Ureter (tissue), 1 donor: ENCODE measurements around the gene USP10. TPM values are rescaled to one million over a fixed set of nuclear protein-coding genes. Genes with fewer than 3 reads are reported as not detected.

ENCODE experiments used
- DNase-seq: peaks from one replicate; pipeline ENCODE4 v3.0.0-alpha.2; 2020; ENCODE audit warnings: low spot score
- total RNA-seq: library from RNA; stranded (reverse); gene quantifications from one replicate; pipeline ENCODE4 v1.2.4, GENCODE V29; 2023
- donor health status: DM: yes; HTN: yes; CAD: no.

USP10 gene
- total RNA-seq, 1 donor from 2014 or later: 103 TPM

GRCh38 chr16:84769416-84769815 lies 69.6 kb downstream of the USP10 start:
- DNase-seq: no peak

GRCh38 chr16:84773312-84773711 lies 73.5 kb downstream of the USP10 start:
- no peak for DNase-seq

DNA sequence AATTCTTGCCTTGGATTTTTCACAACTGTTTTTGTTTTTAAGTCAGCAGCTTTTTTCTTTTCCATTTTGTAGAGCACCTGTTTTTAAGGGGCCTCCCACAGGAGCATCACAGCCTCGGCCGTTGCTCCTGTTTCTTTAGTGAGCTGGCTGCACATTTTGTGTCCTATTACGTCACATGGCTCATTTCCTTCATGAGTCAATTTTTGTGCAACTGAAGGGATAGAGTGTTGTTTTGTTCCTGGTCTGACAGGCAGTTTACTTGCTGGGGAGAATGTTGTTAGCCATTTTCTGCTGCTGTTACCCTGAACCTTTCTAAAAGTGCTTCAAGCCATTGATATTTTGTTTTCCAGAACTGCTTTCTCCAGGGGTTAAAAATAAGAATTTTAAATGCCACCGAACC lies 75.0 kb downstream of the USP10 start:
- no peak for DNase-seq

- no peak for DNase-seq
Observed at GRCh38 chr16:84775262-84775810, 75.5 kb downstream of the USP10 start.

GRCh38 chr16:84777435-84777834 lies 77.6 kb downstream of the USP10 start:
- DNase-seq: no peak

DNA sequence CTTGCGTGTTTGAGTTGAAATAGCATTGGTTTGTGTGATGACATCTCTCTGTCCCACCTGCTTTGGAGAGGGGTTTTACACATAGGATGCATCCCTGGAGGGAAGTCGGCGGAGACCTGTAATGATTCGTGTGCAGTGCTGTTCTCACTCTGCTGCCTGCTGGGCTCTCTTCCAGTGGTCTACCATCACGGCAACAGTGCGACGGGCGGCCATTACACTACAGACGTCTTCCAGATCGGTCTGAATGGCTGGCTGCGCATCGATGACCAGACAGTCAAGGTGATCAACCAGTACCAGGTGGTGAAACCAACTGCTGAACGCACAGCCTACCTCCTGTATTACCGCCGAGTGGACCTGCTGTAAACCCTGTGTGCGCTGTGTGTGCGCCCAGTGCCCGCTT lies 78.9 kb downstream of the USP10 start:
- no peak for DNase-seq

DNA sequence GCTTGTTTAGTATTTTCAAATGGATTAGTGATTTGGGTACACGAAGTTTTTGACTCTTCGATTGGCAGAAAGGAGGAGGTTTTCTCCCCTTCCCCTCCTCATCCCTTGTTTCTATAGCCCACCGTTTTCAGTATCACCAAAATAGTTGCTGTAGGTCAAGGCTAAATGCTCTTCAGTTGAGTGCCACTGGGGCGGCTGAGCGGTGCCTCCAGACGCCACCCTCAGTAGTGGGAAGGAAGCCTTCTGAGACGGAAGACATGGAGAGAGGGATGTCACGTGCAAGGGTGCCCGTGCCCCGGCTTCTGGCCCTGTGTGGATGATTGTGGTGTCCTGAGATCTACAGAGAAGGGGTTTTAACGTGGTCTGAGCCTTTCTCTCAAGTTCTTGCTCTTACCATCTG lies 80.3 kb downstream of the USP10 start:
- no peak for DNase-seq

DNA sequence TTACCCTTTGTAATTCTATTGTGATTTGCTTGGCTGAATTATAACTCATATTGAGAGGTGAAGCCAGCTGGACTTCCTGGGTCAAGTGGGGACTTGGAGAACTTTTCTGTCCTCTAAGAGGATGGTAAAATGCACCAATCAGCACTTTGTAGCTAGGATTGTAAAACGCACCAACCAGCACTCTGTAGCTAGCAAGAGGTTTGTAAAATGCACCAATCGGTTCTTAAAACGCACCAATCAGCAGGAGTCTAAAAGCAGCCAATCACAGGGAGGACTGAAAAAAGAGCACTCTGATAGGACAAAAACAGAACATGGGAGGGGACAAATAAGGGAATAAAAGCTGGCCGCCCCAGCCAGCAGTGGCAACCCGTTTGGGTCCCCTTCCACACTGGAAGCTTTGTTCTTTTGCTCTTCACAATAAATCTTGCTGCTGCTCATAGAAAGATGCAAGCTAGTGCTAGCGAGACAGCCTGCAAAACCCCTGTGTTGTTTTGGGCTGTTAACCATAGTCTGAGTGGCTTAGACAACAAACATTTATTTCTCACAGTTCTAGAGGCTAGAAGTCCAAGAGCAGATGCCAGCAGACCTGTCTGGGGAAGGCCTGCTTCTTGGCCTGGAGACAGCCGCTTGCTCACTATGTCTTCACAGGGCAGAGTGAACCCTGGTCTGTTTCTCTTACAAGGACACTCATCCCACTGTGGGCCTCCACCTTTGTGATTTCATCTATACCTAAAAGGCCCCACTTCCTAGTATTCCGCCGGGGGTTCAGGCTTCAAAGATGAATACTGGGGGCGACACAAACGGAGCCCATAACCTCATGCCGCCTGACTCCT lies 81.0 kb downstream of the USP10 start:
- no peak for DNase-seq

DNA sequence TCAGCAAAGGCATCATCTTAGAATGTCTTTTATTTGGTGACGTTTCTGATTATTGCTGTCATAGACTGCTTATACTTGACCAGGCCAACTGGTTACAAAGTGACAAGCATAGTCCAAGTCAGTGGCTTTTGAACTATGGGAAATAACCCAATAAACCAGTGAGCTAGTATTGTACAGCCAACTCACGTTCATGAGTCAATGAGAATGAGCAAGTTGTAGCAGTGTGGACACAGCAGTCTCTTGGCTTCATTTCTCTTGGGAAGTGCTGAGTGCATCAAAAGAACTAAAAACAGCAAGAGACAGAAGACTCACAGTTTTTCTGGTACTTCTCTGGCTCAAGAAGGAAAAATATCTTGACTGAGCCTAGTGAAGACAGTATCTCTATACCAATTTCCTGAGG lies 83.0 kb downstream of the USP10 start:
- DNase-seq: no peak

DNA sequence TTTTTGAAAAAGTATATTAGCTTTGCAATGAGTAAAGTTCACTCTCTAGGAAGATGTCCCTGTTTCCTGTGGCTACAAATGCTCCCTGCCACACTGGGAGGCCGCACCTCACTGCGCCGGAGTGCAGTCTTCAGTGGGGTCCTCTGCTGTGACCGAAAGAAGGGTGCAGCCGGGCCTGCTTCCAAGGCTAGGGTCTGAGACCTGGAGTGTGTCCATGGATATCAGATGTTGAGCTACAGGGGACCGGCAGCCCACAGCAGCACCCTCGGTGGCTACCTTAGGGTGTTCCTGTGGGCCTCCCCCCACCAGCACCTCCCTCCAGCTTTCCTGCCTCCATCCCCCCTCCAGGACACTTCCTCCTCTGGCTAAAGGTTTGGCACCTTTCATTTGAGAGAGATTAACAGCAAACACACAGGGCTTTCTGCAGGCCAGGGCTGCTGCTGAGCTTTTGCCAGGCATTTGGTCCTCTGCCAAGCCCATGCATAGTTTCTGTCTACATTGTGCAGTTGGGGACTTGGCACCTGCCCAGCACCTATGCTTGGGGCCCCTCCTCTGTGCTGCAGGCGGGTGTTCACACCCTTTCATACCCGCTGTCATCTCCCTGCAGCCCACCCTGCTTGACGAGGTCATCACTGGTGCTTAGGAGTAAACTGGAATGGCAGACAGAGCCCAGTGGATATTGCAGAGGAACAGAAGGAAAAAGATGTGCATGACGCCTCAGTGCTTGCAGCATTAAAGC lies 86.2 kb downstream of the USP10 start:
- peak; percentile 68 for DNase-seq

DNA sequence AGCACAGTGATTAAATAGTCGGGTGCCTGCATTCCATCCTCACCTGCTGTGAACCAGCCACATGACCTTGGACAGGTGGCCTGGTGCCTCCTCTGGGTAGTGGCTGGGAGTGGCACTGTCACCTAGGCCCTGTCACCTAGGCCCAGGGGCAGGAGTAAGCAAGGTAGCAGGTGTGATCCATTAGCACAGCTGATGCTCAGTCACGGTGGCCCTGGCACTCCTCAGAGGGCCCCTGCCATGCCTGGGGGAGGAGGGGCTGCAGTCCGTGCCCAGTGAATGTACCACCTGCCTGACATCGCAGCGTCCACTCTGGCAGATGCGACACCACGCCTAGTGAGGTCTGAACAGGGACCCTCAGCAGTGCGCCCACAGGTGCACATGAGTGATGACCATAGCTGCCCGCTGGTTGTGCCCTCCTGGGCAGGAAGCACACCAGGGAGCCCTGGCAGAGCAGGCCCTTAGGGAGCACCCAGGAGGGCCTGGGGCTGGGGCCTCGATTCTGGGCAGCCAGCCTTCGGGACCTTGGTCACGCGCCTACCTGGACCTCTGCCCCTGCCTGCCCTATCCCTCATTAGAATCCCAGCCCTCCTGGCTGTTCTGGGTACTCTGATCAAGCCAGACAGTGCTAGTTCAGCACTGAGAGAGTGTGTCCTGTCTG lies 86.9 kb downstream of the USP10 start:
- no peak for DNase-seq

- no peak for DNase-seq
Observed at GRCh38 chr16:84787263-84787622, 87.4 kb downstream of the USP10 start.

DNA sequence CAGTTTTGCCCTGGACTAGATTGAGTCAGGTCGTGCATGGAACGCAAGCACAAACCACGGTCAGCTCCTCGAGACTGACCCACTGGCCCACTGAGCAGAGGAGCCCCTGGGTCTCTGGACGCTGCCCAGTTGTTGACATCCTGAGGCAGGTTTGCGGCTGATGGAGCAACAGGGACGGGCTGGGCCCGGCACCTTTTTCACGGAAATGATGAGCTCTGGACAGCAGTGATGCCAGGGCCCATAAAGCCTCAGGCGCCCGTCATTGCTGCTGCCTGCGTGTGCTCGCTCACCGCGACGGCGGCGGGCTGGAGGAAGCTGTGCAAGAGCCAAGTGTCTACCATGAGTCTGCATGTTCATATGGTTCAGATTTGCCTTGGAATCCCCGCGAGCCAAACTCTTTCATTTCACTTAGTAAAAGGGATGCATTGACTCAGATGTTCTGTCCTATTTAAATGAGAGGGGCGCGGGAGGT lies 89.2 kb downstream of the USP10 start:
- DNase-seq: no peak

DNA sequence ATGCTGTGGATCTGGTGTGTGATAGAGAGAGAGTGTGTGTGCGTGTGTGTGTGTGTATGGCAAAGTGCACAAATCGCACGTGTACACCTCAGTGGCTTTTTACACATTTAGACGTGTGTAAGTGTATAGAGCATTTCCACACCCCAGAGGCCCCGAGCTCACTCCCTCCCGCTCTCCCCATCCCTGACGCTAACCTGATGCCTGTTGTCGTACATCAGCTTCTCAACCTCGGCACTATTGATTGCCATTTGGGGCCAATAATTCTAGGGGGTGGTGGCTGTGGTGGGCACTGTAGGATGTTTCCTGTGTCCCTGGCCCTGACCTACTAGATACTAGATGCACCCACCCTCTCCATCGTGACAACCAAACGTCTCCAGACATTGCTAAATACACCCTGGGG lies 89.6 kb downstream of the USP10 start:
- DNase-seq: no peak

DNA sequence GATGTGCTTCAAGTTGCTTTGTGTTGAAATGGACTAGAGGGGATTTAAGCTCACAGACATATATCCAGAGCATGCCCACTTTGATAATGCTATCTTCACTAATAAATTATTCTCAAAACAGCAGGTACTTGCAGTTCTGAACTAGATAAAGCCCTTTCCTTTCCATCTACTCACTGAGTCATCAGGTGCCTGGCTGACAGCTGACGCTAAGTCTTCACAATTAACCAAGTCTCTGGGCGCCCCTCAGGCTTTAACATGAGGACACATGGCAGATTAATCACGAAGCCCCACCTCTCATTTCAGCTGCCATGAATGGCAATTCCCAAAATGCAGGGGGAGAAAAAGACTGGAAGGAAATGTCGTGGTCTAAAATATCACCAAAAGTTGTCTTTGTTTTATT lies 90.5 kb downstream of the USP10 start:
- DNase-seq: no peak

DNA sequence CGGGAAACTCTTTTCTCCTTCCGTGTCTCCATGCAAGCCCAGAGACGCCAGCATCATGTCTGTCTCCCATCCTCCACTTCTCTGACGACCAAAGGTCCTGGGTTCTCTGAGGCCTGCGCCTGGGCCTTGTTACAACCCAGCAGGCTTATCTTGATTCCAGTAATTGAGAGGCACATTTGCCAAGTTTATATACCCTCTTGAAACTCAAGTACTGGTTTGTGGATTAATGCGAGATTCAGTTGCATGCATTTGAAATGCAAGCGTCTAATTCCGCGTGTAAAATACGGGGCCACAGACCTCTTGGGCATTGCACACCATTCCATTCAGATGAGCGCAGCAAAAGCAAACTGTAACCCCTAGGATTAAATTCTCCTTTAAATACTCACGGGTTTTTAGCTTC lies 91.3 kb downstream of the USP10 start:
- no peak for DNase-seq

DNA sequence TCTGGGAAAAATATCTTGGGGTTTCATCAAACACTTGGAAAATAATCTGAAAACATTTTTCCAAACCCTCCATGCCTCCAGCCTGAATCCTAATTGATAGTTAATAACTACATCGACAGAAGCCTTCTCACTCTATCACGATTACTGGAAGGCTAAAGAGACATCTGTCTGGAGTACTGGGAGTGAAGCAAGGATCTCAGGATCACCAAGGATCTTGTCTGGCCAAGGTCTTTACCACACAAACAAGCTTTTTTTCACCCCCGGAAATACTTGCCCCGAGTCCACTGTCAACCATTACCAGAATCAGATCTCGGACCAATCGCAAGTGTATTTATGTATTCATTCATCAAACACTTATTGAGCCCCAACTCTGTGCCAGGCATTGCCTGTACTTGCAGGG lies 91.7 kb downstream of the USP10 start:
- no peak for DNase-seq

- no peak for DNase-seq
Observed at GRCh38 chr16:84794186-84794585, 94.4 kb downstream of the USP10 start.

DNA sequence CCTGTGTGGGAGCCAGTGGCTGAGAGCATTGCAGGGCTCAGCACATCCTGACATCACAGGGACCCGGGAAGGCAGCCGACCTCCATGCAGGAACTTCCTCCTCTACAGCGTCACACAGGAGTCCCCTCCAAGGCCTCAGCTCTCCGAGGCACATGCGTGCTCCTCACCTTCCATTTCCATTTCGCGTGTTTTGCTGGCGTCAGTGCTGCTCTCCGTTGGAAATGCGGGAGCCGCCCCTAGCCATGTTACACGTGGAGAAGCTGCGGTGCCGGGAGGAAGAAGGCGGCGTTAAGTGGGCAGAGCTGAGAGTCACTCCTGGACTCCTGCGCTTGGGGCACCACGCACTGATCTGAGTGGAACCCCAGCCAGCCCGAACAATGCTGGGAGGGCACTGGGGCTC lies 94.8 kb downstream of the USP10 start:
- no peak for DNase-seq

DNA sequence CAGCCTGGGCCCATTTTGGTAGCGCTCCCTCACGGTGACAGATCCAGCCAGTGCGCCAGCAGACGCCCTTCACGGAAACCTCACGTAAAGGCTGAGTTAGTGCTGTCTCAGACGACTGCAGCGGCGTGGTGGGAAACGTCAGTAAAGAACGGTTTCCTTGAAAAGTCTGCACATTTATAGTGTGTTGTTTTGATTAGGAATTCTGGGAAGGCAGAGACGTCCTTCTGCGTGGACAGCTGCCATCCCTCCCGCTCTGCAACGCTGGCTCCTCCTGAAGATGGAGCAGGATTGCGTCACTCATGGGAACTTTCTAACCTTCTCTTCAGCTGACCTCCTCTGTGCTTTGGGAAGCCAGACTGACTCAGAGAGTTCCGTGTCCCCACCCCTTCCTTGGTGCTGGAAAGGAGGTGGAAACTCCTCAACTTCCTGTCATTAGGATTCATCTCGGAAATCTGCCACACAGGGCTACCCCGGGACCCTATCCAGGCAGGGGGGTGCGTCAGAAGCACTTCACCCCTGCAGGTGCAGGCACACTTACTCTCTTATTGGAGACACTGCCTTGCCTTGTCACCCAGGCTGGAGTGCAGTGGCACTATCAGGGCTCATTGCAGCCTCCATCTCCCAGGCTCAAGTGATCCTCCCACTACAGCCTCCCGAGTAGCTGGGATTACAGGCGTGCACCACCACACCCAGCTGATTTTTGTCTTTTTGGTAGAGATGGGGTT lies 95.7 kb downstream of the USP10 start:
- peak; percentile 82 for DNase-seq

DNA sequence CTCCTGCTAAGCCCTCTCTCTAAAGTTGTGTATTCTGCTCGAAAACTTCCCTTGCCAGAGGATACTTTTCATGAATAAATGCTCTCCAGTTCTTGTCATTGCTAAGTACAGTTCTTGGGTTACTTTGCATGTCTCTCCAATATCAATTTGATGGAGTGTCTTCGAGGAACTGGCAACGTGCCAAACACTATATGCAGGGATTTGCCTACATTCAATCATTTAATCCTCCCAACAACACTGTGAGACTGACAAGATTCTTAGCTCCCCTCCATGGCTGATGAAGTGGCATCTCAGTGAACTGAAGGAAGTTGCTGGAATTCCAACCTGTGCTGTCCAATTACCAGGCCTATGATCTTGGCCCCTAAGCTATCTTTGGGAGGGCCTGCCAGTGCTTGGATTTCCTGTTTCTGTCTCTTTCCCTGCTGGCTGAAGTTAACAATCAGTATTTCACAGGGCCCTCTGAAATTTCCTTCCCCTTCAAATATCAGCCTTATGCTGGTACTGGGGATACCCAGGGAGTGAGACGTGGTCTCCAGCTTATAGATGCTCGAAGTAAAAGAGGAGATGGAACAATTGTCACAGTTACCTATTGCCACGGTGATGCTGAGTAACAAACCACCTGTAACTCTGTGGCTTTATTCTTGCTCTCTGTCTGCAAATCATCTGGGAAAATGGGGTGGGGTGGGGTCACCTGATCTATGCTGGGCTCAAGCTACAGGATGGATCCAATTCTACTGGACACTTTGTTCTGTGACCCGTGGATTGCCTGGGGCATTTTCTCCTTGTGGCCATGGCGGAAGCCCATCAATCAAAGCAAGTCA lies 100.6 kb downstream of the USP10 start:
- no peak for DNase-seq
